ENCODE measurements around the gene PCDHGC3.

The PCDHGC3 gene

GRCh38 chr5:141517880-141518617, 42.3 kb downstream of the PCDHGC3 start:
- Histone ChIP-seq H3K27me3 (no peaks in the 10 kb centered on the region), H3K27ac (peak overlapping the region; percentile 69), H3K9me3 (no peaks in the 10 kb centered on the region), H3K36me3 (peaks cover 82% of the 10 kb centered on the region), H3K4me1 (ENCODE audit: control insufficient read depth in 1 of 2, insufficient read depth in 1 of 2, low read depth in 1 of 2, low read length in 1 of 2) (peaks cover 87 to 93% of the 10 kb centered on the region in 2 experiments), H3K4me3 (ENCODE audit: low read depth in 1 of 2, low read length in 1 of 2) (no peak overlapping the region)
- no peak for TF ChIP-seq CTCF (IDR thresholded peaks at IDR 0.05)

- Histone ChIP-seq H3K36me3 (peaks cover 88% of the 10 kb centered on the region), H3K4me1 (ENCODE audit: control insufficient read depth in 1 of 2, insufficient read depth in 1 of 2, low read depth in 1 of 2, low read length in 1 of 2) (peaks cover 82 to 87% of the 10 kb centered on the region in 2 experiments), H3K27me3 (no peaks in the 10 kb centered on the region), H3K4me3 (ENCODE audit: low read depth in 1 of 2, low read length in 1 of 2) (no peak overlapping the region), H3K27ac (peak overlapping the region; percentile 70), H3K9me3 (no peaks in the 10 kb centered on the region)
- no peak for TF ChIP-seq CTCF (IDR thresholded peaks at IDR 0.05)
Observed at GRCh38 chr5:141518618-141519015, 42.9 kb downstream of the PCDHGC3 start.

- Histone ChIP-seq H3K9me3 (no peaks in the 10 kb centered on the region), H3K4me1 (ENCODE audit: control insufficient read depth in 1 of 2, insufficient read depth in 1 of 2, low read depth in 1 of 2, low read length in 1 of 2) (peaks cover 74% of the 10 kb centered on the region in 2 experiments), H3K4me3 (ENCODE audit: low read depth in 1 of 2, low read length in 1 of 2) (peak overlapping the region in 1 of 2 experiments; percentile 16), H3K36me3 (peaks cover 90% of the 10 kb centered on the region), H3K27me3 (no peaks in the 10 kb centered on the region), H3K27ac (peak overlapping the region; percentile 70)
- TF ChIP-seq CTCF (IDR thresholded peaks at IDR 0.05), result no peak
Observed at GRCh38 chr5:141519605-141520565, 44.1 kb downstream of the PCDHGC3 start.

- H3K4me1 ChIP-seq (ENCODE audit: control insufficient read depth in 1 of 2, insufficient read depth in 1 of 2, low read depth in 1 of 2, low read length in 1 of 2), result peaks cover 60 to 61% of the 10 kb centered on the region in 2 experiments
- H3K9me3 ChIP-seq, result no peaks in the 10 kb centered on the region
- H3K27me3 ChIP-seq, result no peaks in the 10 kb centered on the region
- H3K27ac ChIP-seq, result peak overlapping the region; percentile 70
- H3K4me3 ChIP-seq (ENCODE audit: low read depth in 1 of 2, low read length in 1 of 2), result no peak overlapping the region
- no peak for TF ChIP-seq CTCF (IDR thresholded peaks at IDR 0.05)
- peaks cover 91% of the 10 kb centered on the region for H3K36me3 ChIP-seq
Observed at GRCh38 chr5:141521244-141521781, 45.5 kb downstream of the PCDHGC3 start.

GRCh38 chr5:141522301-141522700, 46.5 kb downstream of the PCDHGC3 start:
- Histone ChIP-seq H3K27me3 (no peaks in the 10 kb centered on the region), H3K9me3 (no peaks in the 10 kb centered on the region), H3K4me3 (ENCODE audit: low read depth in 1 of 2, low read length in 1 of 2) (no peak overlapping the region), H3K27ac (peak overlapping the region; percentile 70), H3K4me1 (ENCODE audit: control insufficient read depth in 1 of 2, insufficient read depth in 1 of 2, low read depth in 1 of 2, low read length in 1 of 2) (peaks cover 50 to 51% of the 10 kb centered on the region in 2 experiments), H3K36me3 (peaks cover 91% of the 10 kb centered on the region)
- TF ChIP-seq CTCF (IDR thresholded peaks at IDR 0.05), result no peak
